ENCODE data around the gene CPSF7.
"Not testable (repeated sequence)": the region's sequence is repeated elsewhere in the genome, so short reads cannot be mapped to it uniquely, and the experiment has no call there.

Gene CPSF7

GRCh38 chr11:61429691-61430582 lies at the start of gene CPSF7, which contains the start of gene SDHAF2:
TSS of gene CPSF7 (minus strand) at chr11:61429975. CDS start at chr11:61429235, 740 bp downstream.
TSS of gene SDHAF2 (plus strand) at chr11:61430124. CDS start at chr11:61430147, 23 bp downstream.
- DNase-seq (ENCODE audit: low spot score) = peak; percentile 92

- no peak for DNase-seq (ENCODE audit: low spot score)
These were observed 48.0 kb upstream of the CPSF7 start for GRCh38 chr11:61477727-61478148.

- no peak for DNase-seq (ENCODE audit: low spot score)
These were observed 47.4 kb upstream of the CPSF7 start for GRCh38 chr11:61477126-61477525.

DNA sequence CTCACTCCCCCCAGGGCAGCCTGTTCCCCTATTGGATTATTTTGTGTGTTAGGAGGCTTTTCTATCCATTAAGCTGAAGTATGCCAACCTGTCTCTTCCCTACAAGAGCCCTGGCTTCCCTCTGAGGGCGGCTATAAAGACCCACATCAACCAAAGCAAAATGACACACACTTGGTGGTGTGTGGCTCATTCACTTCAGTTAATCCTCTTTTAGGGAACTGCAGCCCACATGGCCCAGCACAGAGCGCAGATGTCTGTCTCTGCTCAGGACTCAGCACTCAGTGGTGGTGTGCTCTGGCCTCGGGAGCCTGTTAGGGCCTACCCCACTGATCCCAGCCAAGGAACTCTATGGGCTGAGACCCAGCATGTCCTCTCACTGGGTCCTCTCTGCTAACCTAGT lies 46.6 kb upstream of the CPSF7 start:
- DNase-seq (ENCODE audit: low spot score) = no peak

DNA sequence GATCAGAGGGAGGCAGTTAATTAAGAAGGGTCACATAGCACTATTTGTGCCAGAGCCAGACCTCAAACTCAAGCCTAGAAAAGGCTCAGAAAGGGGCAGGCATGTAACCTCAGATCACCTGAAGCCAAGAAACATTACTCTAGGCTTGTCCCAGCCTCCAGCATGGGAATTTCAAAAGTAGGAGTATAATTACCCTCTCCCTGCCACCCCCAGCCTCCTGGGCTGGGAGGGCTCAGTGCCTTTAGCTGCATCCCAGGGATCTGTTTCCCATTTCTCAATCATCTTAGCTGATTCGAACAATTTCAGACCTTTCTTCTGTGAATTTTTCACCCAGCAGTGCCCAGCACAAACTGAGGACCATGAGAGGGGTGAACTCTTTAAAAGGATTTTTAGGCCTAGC lies 45.7 kb upstream of the CPSF7 start:
- DNase-seq (ENCODE audit: low spot score) = no peak

DNA sequence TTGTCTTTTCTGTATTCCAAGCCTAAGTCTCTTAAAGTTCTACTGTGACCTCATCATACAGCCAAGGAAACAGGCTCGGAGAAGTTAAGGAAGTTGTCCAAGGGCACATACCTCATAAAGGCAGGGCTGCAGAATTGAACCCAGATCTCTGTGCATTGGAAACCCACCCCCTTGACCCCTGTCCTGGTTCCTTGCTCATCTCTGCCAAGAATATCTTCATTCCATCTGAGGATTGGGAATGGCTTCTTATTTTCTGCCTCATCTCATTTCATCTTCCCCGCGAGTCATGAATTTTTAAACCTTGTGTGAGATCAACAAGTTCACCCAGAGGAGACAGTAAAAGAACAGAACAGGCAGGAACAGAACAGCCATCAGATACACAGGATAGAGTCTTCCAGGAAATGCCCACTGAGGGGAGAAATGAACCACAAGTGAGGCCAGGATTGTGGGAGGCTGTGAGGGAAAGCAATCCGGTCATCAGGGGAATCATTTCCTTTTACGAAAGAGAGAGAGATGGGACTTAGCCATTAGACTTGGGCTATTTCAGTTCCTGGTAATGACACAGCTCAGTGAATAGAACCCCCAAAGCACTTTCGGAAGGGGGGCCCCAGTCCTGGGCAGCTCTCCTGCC lies 44.4 kb upstream of the CPSF7 start:
- DNase-seq (ENCODE audit: low spot score) = no peak

DNA sequence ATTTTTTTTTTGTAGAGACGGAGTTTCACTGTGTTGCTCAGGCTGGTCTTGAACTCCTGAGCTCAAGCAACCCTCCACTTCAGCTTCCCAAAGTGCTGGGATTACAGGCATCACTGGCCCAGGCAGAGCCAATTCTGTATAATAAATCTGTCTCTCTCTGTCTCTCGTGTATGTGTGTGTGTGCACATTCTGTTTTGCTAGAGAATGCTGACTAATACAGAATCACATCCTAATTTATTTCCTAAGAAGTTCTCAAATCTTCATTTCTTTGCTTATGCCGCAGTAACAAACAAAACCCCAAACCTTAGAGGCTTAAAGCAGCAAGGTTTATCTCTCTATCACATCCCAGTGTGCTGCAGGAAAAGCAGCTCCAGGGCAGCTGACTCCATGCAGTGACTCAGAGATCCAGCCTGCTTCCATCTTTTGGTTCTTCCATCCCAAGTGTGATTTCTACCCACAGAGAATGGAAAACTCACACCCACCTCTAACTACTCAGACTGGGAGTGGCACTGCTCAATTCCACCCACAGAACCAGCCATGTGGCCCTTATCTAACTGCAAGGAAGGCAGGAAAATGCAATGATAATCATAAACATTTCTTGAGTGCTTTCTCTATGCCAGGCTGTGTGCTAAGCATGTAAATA lies 43.7 kb upstream of the CPSF7 start:
- DNase-seq (ENCODE audit: low spot score) = no peak

DNA sequence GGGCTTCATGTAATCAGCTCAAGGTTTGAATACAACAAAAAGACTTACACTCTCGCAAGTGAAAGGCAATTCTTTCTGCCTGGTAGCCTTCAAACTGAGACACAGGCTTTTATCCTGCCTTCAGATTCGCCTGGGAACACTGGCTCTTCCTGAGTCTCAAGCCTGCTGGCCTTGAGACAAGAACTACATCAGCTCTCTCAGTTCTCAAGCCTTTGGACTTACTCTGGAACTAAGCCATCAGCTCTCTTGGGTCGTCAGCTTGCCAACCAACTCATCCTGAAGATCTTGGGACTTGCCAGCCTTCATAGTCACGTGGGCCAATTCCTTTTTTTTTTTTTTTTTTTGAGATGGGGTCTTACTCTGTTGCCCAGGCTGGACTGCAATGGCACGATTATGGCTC lies 43.1 kb upstream of the CPSF7 start:
- peak; percentile 74 for DNase-seq (ENCODE audit: low spot score)

- no peak for DNase-seq (ENCODE audit: low spot score)
These were observed 42.5 kb upstream of the CPSF7 start for GRCh38 chr11:61472282-61472681.

DNA sequence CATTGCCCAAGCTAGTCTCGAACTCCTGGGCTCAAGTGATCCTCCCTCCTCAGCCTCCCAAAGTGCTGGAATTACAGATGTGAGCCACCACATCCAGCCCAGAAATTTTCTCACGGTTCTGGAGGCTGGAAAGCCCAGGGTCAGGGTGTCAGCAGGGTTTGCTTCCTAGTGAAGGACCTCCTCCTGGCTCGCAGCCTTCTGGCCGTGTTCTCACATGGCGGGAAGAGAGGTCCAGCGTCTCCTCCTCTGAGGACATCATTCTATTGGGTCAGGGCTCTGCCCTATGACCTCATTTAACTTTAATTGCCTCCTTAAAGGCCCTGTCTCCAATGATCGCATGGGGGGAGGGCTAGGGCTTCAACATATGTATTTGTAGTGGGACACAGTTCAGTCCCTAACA lies 38.2 kb upstream of the CPSF7 start:
- DNase-seq (ENCODE audit: low spot score) = no peak

DNA sequence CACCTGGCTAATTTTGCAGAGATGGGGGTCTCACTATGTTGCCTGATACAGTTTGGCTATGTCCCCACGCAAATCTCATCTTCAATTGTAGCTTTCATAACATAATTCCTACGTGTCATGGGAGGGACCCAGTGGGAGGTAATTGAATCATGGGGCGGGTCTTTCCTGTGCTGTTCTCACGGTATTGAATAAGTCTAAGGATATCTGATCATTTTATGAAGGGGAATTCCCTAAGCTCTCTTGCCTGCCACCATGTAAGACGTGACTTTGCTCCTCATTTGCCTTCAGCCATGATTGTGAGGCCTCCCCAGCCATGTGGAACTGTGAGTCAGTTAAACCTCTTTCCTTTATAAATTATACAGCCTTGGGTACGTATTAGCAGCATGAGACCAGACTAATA lies 37.8 kb upstream of the CPSF7 start:
- DNase-seq (ENCODE audit: low spot score) = not testable (repeated sequence)

- no peak for DNase-seq (ENCODE audit: low spot score)
These were observed 31.2 kb upstream of the CPSF7 start for GRCh38 chr11:61460986-61461385.

DNA sequence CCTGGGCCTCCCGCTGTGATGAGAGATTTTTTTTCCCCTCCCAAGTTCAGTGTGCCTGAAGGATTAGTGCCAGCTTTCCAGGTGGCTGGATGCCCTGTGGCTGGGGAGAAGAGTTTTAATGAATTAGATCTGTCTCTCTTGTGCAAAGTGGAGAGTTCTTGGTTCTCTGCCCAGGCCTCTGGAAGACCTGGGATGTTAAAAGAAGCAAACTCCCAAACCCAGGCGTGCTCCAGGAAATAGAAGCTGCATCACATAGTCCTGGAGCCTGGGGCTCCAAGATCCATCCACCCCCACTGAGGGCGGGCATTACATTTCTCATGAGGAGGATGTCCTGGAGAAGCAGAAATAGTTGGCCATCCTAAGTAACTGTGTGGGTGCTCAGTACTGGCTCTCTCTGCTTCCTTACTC lies 30.7 kb upstream of the CPSF7 start:
- peak; percentile 57 for DNase-seq (ENCODE audit: low spot score)

GRCh38 chr11:61454520-61454919 lies 24.7 kb upstream of the CPSF7 start:
- DNase-seq (ENCODE audit: low spot score) = no peak

GRCh38 chr11:61453695-61454094 lies 23.9 kb upstream of the CPSF7 start:
- no peak for DNase-seq (ENCODE audit: low spot score)

GRCh38 chr11:61452825-61453224 lies 23.1 kb upstream of the CPSF7 start:
- no peak for DNase-seq (ENCODE audit: low spot score)

DNA sequence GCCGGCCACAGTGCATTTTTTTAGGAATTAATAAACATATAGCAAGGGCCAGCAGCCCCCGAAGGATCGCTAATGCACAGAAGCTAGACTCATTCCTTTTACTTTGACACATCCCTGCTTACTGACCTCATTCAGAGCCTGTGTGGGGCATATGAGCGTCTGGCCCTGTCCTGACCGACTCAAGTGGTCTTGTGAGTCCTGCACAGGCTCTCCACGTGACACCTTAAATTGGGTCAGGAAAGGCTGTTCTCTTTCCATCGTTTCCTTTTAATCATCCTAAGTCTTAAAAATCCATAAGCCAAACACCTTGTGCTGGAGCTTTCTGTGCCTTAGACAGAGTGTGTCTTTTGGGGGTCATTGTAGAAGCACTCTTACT lies 18.8 kb upstream of the CPSF7 start:
- DNase-seq (ENCODE audit: low spot score) = no peak

DNA sequence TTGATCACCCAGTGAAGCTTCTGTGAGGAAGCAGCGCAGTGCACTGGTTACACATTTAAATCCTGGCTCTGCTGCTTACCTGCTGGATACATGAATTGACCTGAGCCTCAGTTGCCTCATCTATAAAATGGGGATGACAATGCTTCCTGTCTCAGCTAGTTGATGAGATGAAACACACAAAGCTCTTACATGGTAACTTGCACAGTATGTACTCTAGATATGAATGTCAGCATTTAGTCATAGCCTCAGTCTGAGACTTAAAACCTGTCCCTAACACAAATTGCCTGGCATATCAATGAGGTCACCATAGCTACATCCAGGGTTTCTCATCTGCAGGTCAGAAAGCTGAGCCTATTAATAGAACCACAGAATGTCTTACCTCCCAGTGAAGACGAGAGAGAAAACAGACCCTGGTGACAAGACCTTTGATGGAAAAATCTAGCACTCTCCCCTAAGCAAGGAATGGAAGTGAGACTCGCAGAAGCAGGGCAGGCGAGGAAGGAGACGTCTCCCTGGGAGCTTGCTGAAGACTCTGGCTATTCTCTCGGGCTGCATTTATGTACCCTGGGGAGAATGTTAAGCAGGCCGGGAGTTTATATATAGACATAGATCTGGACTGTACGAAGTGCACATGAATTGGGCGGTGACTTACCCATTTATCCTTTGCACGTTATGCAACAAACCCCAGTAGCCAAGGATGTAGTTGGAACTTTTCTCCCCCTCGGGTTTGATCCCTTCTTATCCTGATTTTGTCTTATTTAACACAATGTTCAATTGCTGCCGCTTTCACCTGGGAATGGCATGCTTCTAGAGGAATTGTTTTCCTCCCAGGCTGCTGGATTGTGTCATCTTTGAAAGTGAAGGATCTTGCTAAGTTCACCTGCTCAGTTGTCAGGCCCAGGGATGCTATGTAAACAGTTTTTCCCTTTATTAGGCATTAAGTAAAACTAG lies 18.1 kb upstream of the CPSF7 start:
- DNase-seq (ENCODE audit: low spot score) = no peak

DNA sequence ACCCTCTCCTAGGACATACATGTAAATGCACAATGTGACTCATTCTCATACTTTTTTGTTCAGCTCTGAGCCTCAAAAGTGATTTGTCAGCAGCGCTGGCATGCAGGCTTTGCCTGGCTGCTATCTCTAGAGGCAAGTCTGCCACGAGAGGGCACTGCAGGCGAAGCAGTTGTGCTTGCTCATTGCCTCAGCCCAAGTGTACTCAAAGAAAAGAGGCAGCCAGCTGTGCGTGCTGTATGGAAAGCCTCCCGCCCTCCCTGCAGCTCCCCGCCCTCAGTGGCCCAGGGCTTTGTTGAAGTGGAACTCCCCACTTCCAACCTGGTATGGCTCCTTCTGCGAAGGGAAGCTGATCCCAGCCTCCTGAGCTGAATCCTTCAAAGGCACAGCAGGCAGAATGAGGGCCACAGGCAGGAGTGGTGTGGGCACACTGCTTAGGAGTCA lies 16.5 kb upstream of the CPSF7 start:
- DNase-seq (ENCODE audit: low spot score) = peak; percentile 93

GRCh38 chr11:61445516-61445915 lies 15.7 kb upstream of the CPSF7 start:
- no peak for DNase-seq (ENCODE audit: low spot score)

DNA sequence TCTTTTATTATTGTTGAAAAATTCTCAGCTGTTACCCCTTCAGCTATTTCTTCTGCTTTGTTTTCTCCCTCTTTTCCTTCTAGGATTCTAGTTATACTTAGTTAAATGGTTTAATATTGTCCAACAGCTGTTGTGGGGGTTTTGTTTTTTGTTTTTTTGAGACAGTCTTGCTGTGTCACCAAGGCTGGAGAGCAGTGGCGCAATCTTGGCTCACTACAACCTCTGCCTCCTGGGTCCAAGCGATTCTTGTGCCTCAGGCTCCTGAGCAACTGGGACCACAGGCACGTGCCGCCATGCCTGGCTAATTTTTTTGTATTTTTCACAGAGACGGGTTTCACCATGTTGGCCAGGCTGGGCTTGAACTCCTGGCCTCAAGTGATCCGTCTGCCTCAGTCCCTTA lies 12.8 kb upstream of the CPSF7 start:
- no peak for DNase-seq (ENCODE audit: low spot score)

DNA sequence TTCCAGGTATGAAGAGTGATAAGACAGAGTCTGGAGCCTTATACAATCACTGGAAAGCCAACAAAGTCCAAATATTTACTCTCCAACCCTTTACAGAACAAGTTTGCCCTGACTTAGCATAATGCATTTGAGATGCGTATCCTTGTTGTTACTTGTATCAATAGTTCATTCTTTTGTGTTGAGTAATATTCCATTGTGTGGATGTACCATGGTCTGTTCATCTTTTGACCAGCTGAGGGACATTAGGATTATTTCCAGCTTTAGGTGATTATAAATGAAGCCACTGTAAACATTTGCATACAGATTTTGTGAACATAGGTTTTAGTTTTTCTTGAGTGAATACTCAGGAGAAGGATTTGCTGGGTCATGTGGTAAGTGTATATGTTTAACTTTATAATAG lies 9.8 kb upstream of the CPSF7 start:
- DNase-seq (ENCODE audit: low spot score) = no peak

Measured in pons (tissue), 1 donor.